T follicular helper cell (primary cell): Measurements from ENCODE around the gene PTPRF.

ENCODE experiments used
- DNase-seq: peaks from one replicate; pipeline ENCODE4 v3.0.0-alpha.2; 2020; ENCODE audit warnings: low read depth

The PTPRF gene

DNA sequence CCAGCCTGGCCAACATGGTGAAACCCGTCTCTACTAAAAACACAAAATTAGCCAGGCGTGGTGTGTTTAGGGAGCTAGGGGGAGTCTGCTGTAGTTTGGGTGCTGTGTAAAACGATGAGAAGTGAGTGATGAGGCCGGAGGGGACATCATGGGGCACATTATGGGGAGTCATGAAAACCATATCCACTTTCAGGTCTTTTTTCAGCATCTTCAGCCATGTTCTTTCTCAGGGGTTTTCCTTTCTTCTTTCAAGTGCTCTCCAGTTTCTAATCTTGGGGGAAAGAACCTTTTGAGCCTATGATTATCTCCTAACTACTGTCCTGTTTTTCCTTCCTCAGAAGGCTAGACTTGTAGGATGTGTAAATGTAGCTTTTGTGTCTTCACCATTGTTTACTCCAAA is 133.7 kb downstream of the PTPRF start:
- DNase-seq, result no peak

DNA sequence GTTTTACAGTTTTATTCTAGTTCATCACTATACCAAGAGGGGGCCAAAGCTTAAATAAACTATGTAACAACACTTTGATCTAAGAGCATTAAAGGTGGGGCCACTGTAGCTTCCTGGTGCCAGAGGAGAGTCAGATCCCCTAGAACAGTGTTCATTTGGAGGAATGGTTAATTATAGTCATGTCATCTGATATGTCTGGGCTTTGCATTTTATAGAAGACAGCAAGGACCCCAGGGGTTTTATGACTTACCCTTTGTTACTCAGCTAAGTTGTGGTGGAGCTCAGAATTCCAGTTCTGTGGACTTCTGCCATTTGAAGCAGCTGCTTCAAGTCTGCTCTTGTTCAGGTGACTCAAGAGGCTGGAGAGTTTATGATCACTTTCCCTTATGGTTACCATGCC is 135.9 kb downstream of the PTPRF start:
- no peak for DNase-seq

DNA sequence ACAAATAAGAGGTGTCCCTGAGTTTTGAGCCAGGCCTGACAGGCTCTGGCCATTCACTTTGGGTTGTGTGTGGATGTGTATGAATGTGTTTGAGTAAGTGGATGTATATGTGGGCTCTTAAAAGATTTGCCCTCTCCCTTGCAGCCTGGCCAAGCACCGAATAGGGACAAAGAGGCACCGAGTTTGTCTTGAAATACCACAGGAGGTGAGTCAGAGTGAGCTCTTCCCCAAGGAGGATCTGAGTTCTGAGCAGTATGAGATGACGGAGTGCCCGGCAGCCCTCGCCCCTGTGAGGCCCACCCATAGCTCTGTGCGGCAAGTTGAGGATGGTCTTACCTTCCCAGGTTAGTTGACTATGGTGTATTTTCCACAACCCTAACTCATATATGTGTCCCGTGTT is 138.3 kb downstream of the PTPRF start:
- no peak for DNase-seq

DNA sequence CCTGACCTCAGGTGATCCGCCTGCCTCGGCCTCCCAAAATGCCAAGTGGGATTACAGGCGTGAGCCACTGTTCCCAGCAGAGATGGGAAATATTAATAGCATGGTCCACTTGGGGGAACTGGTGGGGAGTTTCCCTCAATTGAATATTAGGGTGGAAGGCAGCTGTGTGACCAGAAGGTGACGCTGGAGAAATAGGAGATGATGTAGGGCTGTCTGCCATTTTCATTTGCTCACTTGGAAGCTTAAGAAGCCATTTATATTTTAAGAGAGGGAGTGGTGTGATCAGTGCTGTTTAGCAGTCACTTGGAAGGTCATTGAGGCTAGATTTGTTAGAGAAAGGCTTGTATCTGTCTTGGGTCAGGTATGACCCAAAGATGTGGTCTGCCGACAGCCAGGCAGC is 139.2 kb downstream of the PTPRF start:
- DNase-seq, result no peak

DNA sequence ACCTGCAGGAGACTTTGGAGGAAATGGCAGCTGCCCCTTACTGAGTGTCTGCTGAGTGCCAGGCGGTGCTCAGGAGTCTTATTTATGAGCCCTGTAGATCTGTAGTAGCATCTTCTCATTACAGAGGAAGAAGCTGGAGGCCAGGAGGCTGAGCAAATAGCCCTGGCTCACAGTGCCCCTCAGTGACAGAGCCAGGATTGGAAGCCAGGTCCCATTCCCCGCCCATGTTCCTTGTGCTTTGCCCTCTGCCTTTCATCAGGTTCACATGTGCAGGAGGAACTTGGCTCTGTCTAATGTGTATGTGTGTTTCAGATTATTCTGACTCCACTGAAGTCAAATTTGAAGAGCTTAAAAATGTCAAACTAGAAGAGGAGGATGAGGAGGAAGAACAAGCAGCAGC is 140.5 kb downstream of the PTPRF start:
- DNase-seq, result no peak

DNA sequence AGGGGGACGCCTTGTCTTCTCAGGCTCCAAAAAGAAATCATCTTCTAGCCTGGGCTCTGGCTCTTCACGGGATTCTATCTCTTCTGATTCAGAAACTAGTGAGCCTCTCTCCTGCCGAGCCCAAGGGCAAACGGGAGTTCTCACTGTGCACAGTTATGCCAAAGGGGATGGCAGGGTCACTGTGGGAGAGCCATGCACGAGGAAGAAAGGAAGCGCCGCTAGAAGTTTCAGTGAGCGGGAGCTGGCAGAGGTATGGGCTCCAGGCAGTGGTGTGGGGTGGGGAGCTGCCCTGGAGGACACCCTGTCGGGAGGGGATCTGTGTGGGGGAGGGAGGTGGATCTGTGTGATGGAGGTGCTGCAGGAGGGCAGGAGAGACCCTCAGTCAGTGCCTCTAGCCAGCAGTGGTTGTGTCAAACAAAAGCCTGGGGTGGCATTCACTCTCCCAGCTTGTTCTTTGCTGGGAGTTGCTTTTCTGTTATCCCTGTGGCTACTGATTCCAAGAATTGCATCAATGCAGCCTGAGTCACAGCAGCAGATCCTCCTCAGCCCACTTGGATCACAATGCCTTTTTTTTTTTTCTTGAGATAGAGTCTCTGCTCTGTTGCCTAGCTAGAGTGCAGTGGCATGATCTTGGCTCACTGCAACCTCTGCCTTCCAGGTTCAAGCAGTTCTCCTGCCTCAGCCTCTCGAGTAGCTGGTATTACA is 141.1 kb downstream of the PTPRF start:
- no peak for DNase-seq

DNA sequence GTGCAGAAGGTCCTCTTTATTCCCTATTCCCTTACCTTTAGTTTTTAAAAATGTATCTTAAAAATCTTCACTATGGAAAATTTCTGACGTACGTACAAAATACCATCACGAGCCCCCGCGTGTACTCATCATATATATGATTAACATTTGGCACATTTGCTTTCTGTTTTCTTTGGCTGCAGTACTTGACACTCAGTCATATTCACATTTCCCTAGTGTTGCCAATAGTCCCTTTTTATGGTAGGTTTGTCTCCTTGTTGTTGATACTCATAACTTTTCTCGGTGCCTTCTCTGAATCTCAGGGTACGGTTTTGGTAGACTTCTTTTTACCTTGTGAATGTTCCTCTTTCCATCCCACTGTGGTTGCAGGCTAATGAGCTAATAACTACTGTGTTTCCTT is 142.6 kb downstream of the PTPRF start:
- no peak for DNase-seq
